Fibroblast of peridontal ligament (primary cell): Measurements from ENCODE around the gene SLC25A23.
"Not testable (repeated sequence)": the region's sequence is repeated elsewhere in the genome, so short reads cannot be mapped to it uniquely, and the experiment has no call there.

Source experiments
- DNase-seq: peaks from one replicate; pipeline ENCODE4 v3.0.0-alpha.2; 2010; ENCODE audit errors: extremely low read depth

The SLC25A23 gene

GRCh38 chr19:6457958-6458694, 1.5 kb downstream of the SLC25A23 start:
- DNase-seq, result no peak

- no peak for DNase-seq
Measured at GRCh38 chr19:6455924-6456323, 3.7 kb downstream of the SLC25A23 start.

- DNase-seq, result no peak
Measured at GRCh38 chr19:6453951-6454565, 5.5 kb downstream of the SLC25A23 start.

GRCh38 chr19:6452899-6453298, 6.7 kb downstream of the SLC25A23 start:
- no peak for DNase-seq

- no peak for DNase-seq
Measured at GRCh38 chr19:6452223-6452614, 7.4 kb downstream of the SLC25A23 start.

- DNase-seq, result no peak
Measured at GRCh38 chr19:6451583-6452222, 7.9 kb downstream of the SLC25A23 start.

- no peak for DNase-seq
Measured at GRCh38 chr19:6450166-6450565, 9.4 kb downstream of the SLC25A23 start.

GRCh38 chr19:6448045-6448444, 11.5 kb downstream of the SLC25A23 start:
- no peak for DNase-seq

GRCh38 chr19:6446452-6446851, 13.1 kb downstream of the SLC25A23 start:
- no peak for DNase-seq

GRCh38 chr19:6443986-6444385, 15.6 kb downstream of the SLC25A23 start:
- no peak for DNase-seq

GRCh38 chr19:6442087-6442688, 17.4 kb downstream of the SLC25A23 start:
- no peak for DNase-seq

- DNase-seq, result no peak
Measured at GRCh38 chr19:6440905-6441304, 18.7 kb downstream of the SLC25A23 start.

- no peak for DNase-seq
Measured at GRCh38 chr19:6439743-6440142, 19.8 kb downstream of the SLC25A23 start.

- no peak for DNase-seq
Measured at GRCh38 chr19:6433663-6434062, 25.9 kb downstream of the SLC25A23 start, which contains the start of gene SLC25A41. Gene SLC25A41, minus strand, starts transcription at chr19:6433763. Its CDS starts 70 bp downstream, at chr19:6433693.

GRCh38 chr19:6433165-6433564, 26.4 kb downstream of the SLC25A23 start:
- DNase-seq, result no peak

- no peak for DNase-seq
Measured at GRCh38 chr19:6431891-6432290, 27.7 kb downstream of the SLC25A23 start.

- DNase-seq, result no peak
Measured at GRCh38 chr19:6429419-6430221, 30.0 kb downstream of the SLC25A23 start.

GRCh38 chr19:6428692-6429418, 30.7 kb downstream of the SLC25A23 start:
- not testable (repeated sequence) for DNase-seq

- DNase-seq, result no peak
Measured at GRCh38 chr19:6427131-6427530, 32.5 kb downstream of the SLC25A23 start.

- DNase-seq, result no peak
Measured at GRCh38 chr19:6425732-6426620, 33.6 kb downstream of the SLC25A23 start.
